Caco-2 (cell line): ENCODE data around the gene BTBD18. TPM values are rescaled to one million over a fixed set of nuclear protein-coding genes. Genes with fewer than 3 reads are reported as not detected.

Experiments
- BruUV-seq: library from RNA; stranded (reverse); fragments of 400-500 nt; replicated peaks from 2 replicates; lab custom pipeline; 2021; lab: Mats Ljungman, UMichigan
- CTCF ChIA-PET: fragments of 300-600 bp; sonication (Branson Sonifier 250); formaldehyde crosslinking; loops from one replicate; lab custom pipeline; 2022; ENCODE audit warnings: antibody characterized with exemption; lab: Charles Lee
- POLR2A ChIA-PET: fragments of 300-600 bp; sonication (Branson Sonifier 250); formaldehyde crosslinking; loops from one replicate; lab custom pipeline; 2022; ENCODE audit warnings: antibody characterized with exemption; lab: Charles Lee
- DNase-seq, 2 experiments: peaks; one replicate each; pipeline versions ENCODE4 v3.0.0 to v3.0.0-alpha.2; 2020 to 2022
- H3K27me3 ChIP-seq: replicated peaks from 2 replicates; pipeline ENCODE4 v1.6.0; 2011; ENCODE audit warnings: low read length; ENCODE audit not compliant: control insufficient read depth, insufficient read depth
- H3K36me3 ChIP-seq: 2 replicates; pipeline ENCODE4 v1.5.1; 2011; ENCODE audit warnings: low read length; ENCODE audit not compliant: control insufficient read depth, insufficient read depth
- H3K4me1 ChIP-seq: fragments of 250-450 bp; sonication (Bioruptor Pico); 2 replicates; pipeline ENCODE4 v1.5.1; 2020; ENCODE audit warnings: mild to moderate bottlenecking
- H3K4me3 ChIP-seq: 2 replicates; pipeline ENCODE4 v1.5.1; 2011; ENCODE audit warnings: low read depth, mild to moderate bottlenecking, control low read depth, low read length
- H3K9me3 ChIP-seq: fragments of 250-450 bp; sonication (Bioruptor Pico); 2 replicates; pipeline ENCODE4 v1.5.1; 2020; ENCODE audit warnings: mild to moderate bottlenecking, moderate library complexity
- H3K27ac Mint-ChIP-seq: one replicate; pipeline ENCODE4 v1.8.0; 2022; ENCODE audit warnings: mixed read lengths; ENCODE audit not compliant: unreplicated experiment
- H3K27me3 Mint-ChIP-seq: one replicate; pipeline ENCODE4 v1.8.0; 2022; ENCODE audit warnings: mixed read lengths; ENCODE audit not compliant: insufficient read depth, unreplicated experiment
- H3K36me3 Mint-ChIP-seq: one replicate; pipeline ENCODE4 v1.8.0; 2022; ENCODE audit warnings: mild to moderate bottlenecking, mixed read lengths; ENCODE audit not compliant: insufficient read depth, unreplicated experiment
- H3K4me1 Mint-ChIP-seq: one replicate; pipeline ENCODE4 v1.8.0; 2022; ENCODE audit warnings: low read depth, mixed read lengths; ENCODE audit not compliant: unreplicated experiment
- H3K4me3 Mint-ChIP-seq: one replicate; pipeline ENCODE4 v1.8.0; 2022; ENCODE audit warnings: mild to moderate bottlenecking, moderate library complexity, mixed read lengths; ENCODE audit not compliant: unreplicated experiment
- H3K9me3 Mint-ChIP-seq: one replicate; pipeline ENCODE4 v1.8.0; 2022; ENCODE audit warnings: mixed read lengths; ENCODE audit not compliant: unreplicated experiment
- CTCF ChIP-seq, 2 experiments: fragments of 200-600 bp in 1 of 2; IDR thresholded peaks; 1 replicate in 1 of 2; 2 replicates in 1 of 2; pipeline versions ENCODE4 v1.5.1 to v1.8.0; 2011 to 2022; ENCODE audit warnings: antibody characterized with exemption in 1 of 2, control low read depth in 1 of 2, inconsistent platforms in 1 of 2, low read depth in 1 of 2, low read length in 1 of 2, mild to moderate bottlenecking in 1 of 2, moderate library complexity in 1 of 2; ENCODE audit not compliant: insufficient read depth in 1 of 2, severe bottlenecking in 1 of 2, unreplicated experiment in 1 of 2
- intact Hi-C: fragments of 100-400 bp; cut with micrococcal nuclease; formaldehyde crosslinking; loops from one replicate; pipeline ENCODE4 v1.10.0; 2022; ENCODE audit not compliant: unreplicated experiment
- total RNA-seq: library from RNA; stranded (reverse); gene quantifications from 2 replicates; pipeline ENCODE4 v1.2.3, GENCODE V29; 2022

The BTBD18 gene
- total RNA-seq, 1 experiment from 2014 or later, result not detected

GRCh38 chr11:57800444-57801182, 49.0 kb upstream of the BTBD18 start:
- H3K4me1 Mint-ChIP-seq, result peaks cover 33% of the 10 kb centered on the region
- DNase-seq, result peak; percentile 77 to 85
- no TSS peak for BruUV-seq
- Histone ChIP-seq H3K4me3 (no peak overlapping the region), H3K9me3 (no peaks in the 10 kb centered on the region), H3K36me3 (peaks cover 14% of the 10 kb centered on the region), H3K4me1 (peaks cover 25% of the 10 kb centered on the region), H3K27me3 (no peaks in the 10 kb centered on the region)
- H3K36me3 Mint-ChIP-seq, result peaks cover 93% of the 10 kb centered on the region
- POLR2A ChIA-PET, result interaction anchor here (0.6 to 3.1 kb wide), 10 partner anchors 13 to 159 kb away, joined by 3 to 77 read pairs (median 10); partner anchors contain the start of genes BTBD18, CTNND1, MED19 and SELENOH
- H3K4me3 Mint-ChIP-seq, result peak overlapping the region; percentile 38
- no peaks in the 10 kb centered on the region for H3K9me3 Mint-ChIP-seq
- CTCF ChIA-PET, result interaction anchor here (0.6 to 3.7 kb wide), 24 partner anchors 12 to 485 kb away, joined by 3 to 101 read pairs (median 7); partner anchors contain the start of genes BTBD18, CTNND1, MED19 and SELENOH
- peak overlapping the region; percentile 64 for H3K27ac Mint-ChIP-seq
- no peaks in the 10 kb centered on the region for H3K27me3 Mint-ChIP-seq
- TF ChIP-seq CTCF (IDR thresholded peaks at IDR 0.05; ENCODE audit: insufficient read depth in 1 of 2, low read depth in 1 of 2, low read length in 1 of 2, severe bottlenecking in 1 of 2, unreplicated experiment in 1 of 2), result peak; percentile 78 to 82
- intact Hi-C loops, result loop anchor here (1.0 to 2.0 kb wide), 8 partner anchors 12 to 138 kb away; partner anchors contain the start of genes BTBD18, CTNND1, MED19 and SELENOH

GRCh38 chr11:57798905-57799559, 47.4 kb upstream of the BTBD18 start:
- no TSS peak for BruUV-seq
- DNase-seq, result peak; percentile 74 to 86
- H3K36me3 ChIP-seq, result peaks cover 14% of the 10 kb centered on the region
- H3K27me3 ChIP-seq, result no peaks in the 10 kb centered on the region
- Mint-ChIP-seq H3K36me3 (peaks cover 93% of the 10 kb centered on the region), H3K4me1 (peaks cover 33% of the 10 kb centered on the region), H3K9me3 (no peaks in the 10 kb centered on the region), H3K4me3 (peak overlapping the region; percentile 42), H3K27me3 (no peaks in the 10 kb centered on the region), H3K27ac (peak overlapping the region; percentile 93)
- intact Hi-C loops, result no loop called here
- peaks cover 25% of the 10 kb centered on the region for H3K4me1 ChIP-seq
- ChIA-PET CTCF (interaction anchor here (0.7 to 3.7 kb wide), 5 partner anchors 11 to 47 kb away, joined by 4 to 79 read pairs (median 4); partner anchors contain the start of genes BTBD18 and CTNND1), POLR2A (interaction anchor here (0.6 to 3.1 kb wide), 7 partner anchors 11 to 87 kb away, joined by 3 to 77 read pairs (median 12); partner anchors contain the start of genes CTNND1 and SELENOH)
- no peaks in the 10 kb centered on the region for H3K9me3 ChIP-seq
- TF ChIP-seq CTCF (IDR thresholded peaks at IDR 0.05; ENCODE audit: insufficient read depth in 1 of 2, low read depth in 1 of 2, low read length in 1 of 2, severe bottlenecking in 1 of 2, unreplicated experiment in 1 of 2), result no peak
- H3K4me3 ChIP-seq, result no peak overlapping the region
